HUES64 (cell line): ENCODE results near the gene LTBP1.
"Not testable (repeated sequence)": the region's sequence is repeated elsewhere in the genome, so short reads cannot be mapped to it uniquely, and the experiment has no call there.

Experiments used
- H3K27ac ChIP-seq: 2 replicates; pipeline ENCODE4 v1.7.0; 2013; ENCODE audit warnings: low read depth, low read length, inconsistent platforms
- H3K27me3 ChIP-seq: 2 replicates; pipeline ENCODE4 v1.6.1; 2013; ENCODE audit warnings: mild to moderate bottlenecking, low read length; ENCODE audit not compliant: insufficient read depth
- H3K36me3 ChIP-seq: 2 replicates; pipeline ENCODE4 v1.6.1; 2013; ENCODE audit warnings: mild to moderate bottlenecking, low read length; ENCODE audit not compliant: insufficient read depth
- H3K4me1 ChIP-seq: 2 replicates; pipeline ENCODE4 v1.6.1; 2013; ENCODE audit warnings: mild to moderate bottlenecking, low read length, moderate library complexity; ENCODE audit not compliant: insufficient read depth
- H3K4me3 ChIP-seq: 2 replicates; pipeline ENCODE4 v1.5.1; 2013; ENCODE audit warnings: mild to moderate bottlenecking, low read length, moderate library complexity
- H3K9ac ChIP-seq: 2 replicates; pipeline ENCODE4 v1.6.1; 2013; ENCODE audit warnings: mild to moderate bottlenecking, low read depth, low read length
- H3K9me3 ChIP-seq: 2 replicates; pipeline ENCODE4 v1.6.1; 2013; ENCODE audit warnings: low read depth, low read length; ENCODE audit not compliant: insufficient read depth
- WGBS: fragments of 150-250, 120-280 bp; methylation state at CpG from one replicate; pipeline ENCODE4 v1.1.7; 2013; ENCODE audit warnings: missing lambda C conversion rate; 5-methylcytosine and 5-hydroxymethylcytosine counted together

The LTBP1 gene

GRCh38 chr2:33354981-33355380, 408.2 kb downstream of the LTBP1 start:
- H3K27ac ChIP-seq = no peak overlapping the region
- 98% methylated on average over 8 of the region's 8 CpGs for WGBS
- H3K9me3 ChIP-seq = peaks cover 18% of the 10 kb centered on the region
- no peaks in the 10 kb centered on the region for H3K27me3 ChIP-seq
- H3K4me3 ChIP-seq = no peak overlapping the region
- no peak overlapping the region for H3K9ac ChIP-seq
- peaks cover 10% of the 10 kb centered on the region; the same call in 1 of the 2 replicates for H3K36me3 ChIP-seq
- H3K4me1 ChIP-seq = no peaks in the 10 kb centered on the region

- no peak overlapping the region for H3K27ac ChIP-seq
- H3K27me3 ChIP-seq = no peaks in the 10 kb centered on the region
- H3K9me3 ChIP-seq = peaks cover 18% of the 10 kb centered on the region
- 96% methylated on average over 6 of the region's 6 CpGs for WGBS
- H3K4me1 ChIP-seq = no peaks in the 10 kb centered on the region
- no peak overlapping the region for H3K4me3 ChIP-seq
- H3K36me3 ChIP-seq = peaks cover 10% of the 10 kb centered on the region; the same call in 1 of the 2 replicates
- H3K9ac ChIP-seq = no peak overlapping the region
Observed at GRCh38 chr2:33358878-33359277, 412.1 kb downstream of the LTBP1 start.

GRCh38 chr2:33363325-33364298, 416.9 kb downstream of the LTBP1 start:
- Histone ChIP-seq H3K27ac (no peak overlapping the region), H3K4me1 (no peaks in the 10 kb centered on the region), H3K9me3 (no peaks in the 10 kb centered on the region), H3K9ac (no peak overlapping the region), H3K27me3 (no peaks in the 10 kb centered on the region), H3K36me3 (no peaks in the 10 kb centered on the region), H3K4me3 (no peak overlapping the region)
- 95% methylated on average over 4 of the region's 5 CpGs for WGBS

- WGBS = 94% methylated on average over 8 of the region's 9 CpGs
- H3K27me3 ChIP-seq = no peaks in the 10 kb centered on the region
- no peaks in the 10 kb centered on the region for H3K9me3 ChIP-seq
- no peaks in the 10 kb centered on the region for H3K36me3 ChIP-seq
- H3K27ac ChIP-seq = no peak overlapping the region
- H3K4me3 ChIP-seq = no peak overlapping the region
- no peaks in the 10 kb centered on the region for H3K4me1 ChIP-seq
- H3K9ac ChIP-seq = no peak overlapping the region; the same call in 1 of the 2 replicates
Observed at GRCh38 chr2:33365264-33365970, 418.7 kb downstream of the LTBP1 start.

GRCh38 chr2:33366473-33366872, 419.7 kb downstream of the LTBP1 start:
- no peaks in the 10 kb centered on the region for H3K9me3 ChIP-seq
- H3K4me3 ChIP-seq = no peak overlapping the region
- no peaks in the 10 kb centered on the region for H3K4me1 ChIP-seq
- 95% methylated on average over 5 of the region's 5 CpGs for WGBS
- no peaks in the 10 kb centered on the region for H3K36me3 ChIP-seq
- H3K27me3 ChIP-seq = no peaks in the 10 kb centered on the region
- no peak overlapping the region for H3K9ac ChIP-seq
- H3K27ac ChIP-seq = no peak overlapping the region

GRCh38 chr2:33368524-33368923, 421.8 kb downstream of the LTBP1 start:
- not testable (repeated sequence) for H3K9me3 ChIP-seq, H3K27ac ChIP-seq, H3K4me1 ChIP-seq, H3K27me3 ChIP-seq, H3K4me3 ChIP-seq, H3K36me3 ChIP-seq, H3K9ac ChIP-seq
- WGBS = 100% methylated on average over 6 of the region's 7 CpGs

GRCh38 chr2:33369191-33369590, 422.4 kb downstream of the LTBP1 start:
- H3K9ac ChIP-seq = no peak overlapping the region
- H3K27me3 ChIP-seq = no peaks in the 10 kb centered on the region
- no peak overlapping the region for H3K4me3 ChIP-seq
- H3K9me3 ChIP-seq = no peaks in the 10 kb centered on the region
- no peak overlapping the region for H3K27ac ChIP-seq
- H3K36me3 ChIP-seq = no peaks in the 10 kb centered on the region
- no peaks in the 10 kb centered on the region for H3K4me1 ChIP-seq
- WGBS = 89% methylated on average over 4 of the region's 5 CpGs

- Histone ChIP-seq H3K27ac (no peak overlapping the region), H3K9me3 (no peaks in the 10 kb centered on the region), H3K4me1 (no peaks in the 10 kb centered on the region), H3K9ac (no peak overlapping the region), H3K27me3 (no peaks in the 10 kb centered on the region), H3K36me3 (no peaks in the 10 kb centered on the region), H3K4me3 (no peak overlapping the region)
- WGBS = 95% methylated on average over 8 of the region's 8 CpGs
Observed at GRCh38 chr2:33370636-33371265, 424.0 kb downstream of the LTBP1 start.

- H3K9ac ChIP-seq = no peak overlapping the region
- H3K4me1 ChIP-seq = no peaks in the 10 kb centered on the region; the same call in 1 of the 2 replicates
- H3K9me3 ChIP-seq = no peaks in the 10 kb centered on the region
- H3K27me3 ChIP-seq = no peaks in the 10 kb centered on the region
- WGBS = 94% methylated on average over 8 of the region's 8 CpGs
- H3K4me3 ChIP-seq = no peak overlapping the region
- no peak overlapping the region for H3K27ac ChIP-seq
- H3K36me3 ChIP-seq = no peaks in the 10 kb centered on the region
Observed at GRCh38 chr2:33371304-33372090, 424.7 kb downstream of the LTBP1 start.

- Histone ChIP-seq H3K36me3 (no peaks in the 10 kb centered on the region), H3K9me3 (no peaks in the 10 kb centered on the region), H3K27me3 (no peaks in the 10 kb centered on the region), H3K4me3 (no peak overlapping the region), H3K27ac (no peak overlapping the region), H3K9ac (no peak overlapping the region), H3K4me1 (no peaks in the 10 kb centered on the region; the same call in 1 of the 2 replicates)
- WGBS = 44% methylated on average over 4 of the region's 5 CpGs
Observed at GRCh38 chr2:33372940-33373553, 426.3 kb downstream of the LTBP1 start.
